ENCODE measurements around the gene COL9A1. TPM values are rescaled to one million over a fixed set of nuclear protein-coding genes. Genes with fewer than 3 reads are reported as not detected.

Gene COL9A1
- total RNA-seq, 1 experiment from 2014 or later, result not detected

- H3K9ac ChIP-seq (ENCODE audit: low read length), result no peak overlapping the region
- ChIA-PET RAD21 (ENCODE audit: low non-redundant PET in 1 of 2, low total read pairs in 2 of 2, uncharacterized antibody in 2 of 2, unreplicated experiment in 2 of 2) (no interaction called here), POLR2A (no interaction called here), CTCF (interaction anchor here (2.8 kb wide), 1 partner anchor 11 kb away, joined by 19 read pairs; no protein-coding TSS in a partner anchor)
- no peak overlapping the region for H3K27ac ChIP-seq (ENCODE audit: low read depth, low read length)
- intact Hi-C loops (cut with micrococcal nuclease), result no loop called here
- no TSS peak for BruUV-seq (replicated peaks)
- H3K4me1 ChIP-seq (ENCODE audit: control insufficient read depth in 1 of 2, insufficient read depth in 2 of 2, low read length in 2 of 2), result no peaks in the 10 kb centered on the region
- H3K9me3 ChIP-seq (ENCODE audit: control insufficient read depth in 1 of 2, insufficient read depth in 1 of 2, low read depth in 1 of 2, low read length in 2 of 2), result no peaks in the 10 kb centered on the region
- no peak overlapping the region for H3K4me2 ChIP-seq (ENCODE audit: low read length)
- no peak for DNase-seq (ENCODE audit: low read depth, low spot score)
- H2AFZ ChIP-seq (ENCODE audit: low read depth, low read length, poor library complexity, severe bottlenecking), result no peak overlapping the region
- peak; percentile 59; the same call in 1 of the 2 replicates for ATAC-seq
- H3K36me3 ChIP-seq (ENCODE audit: control insufficient read depth in 1 of 2, insufficient read depth in 2 of 2, low read length in 2 of 2), result no peaks in the 10 kb centered on the region
- no peak overlapping the region for H3K4me3 ChIP-seq (replicated peaks in 1 of 2; ENCODE audit: low read depth in 1 of 2, low read length in 2 of 2)
- H3K79me2 ChIP-seq (ENCODE audit: insufficient read depth, low read length), result no peaks in the 10 kb centered on the region
- H3K9me2 ChIP-seq (ENCODE audit: insufficient read depth), result no peaks in the 10 kb centered on the region
- peaks cover 71% of the 10 kb centered on the region for H3K27me3 ChIP-seq (ENCODE audit: insufficient read depth, low read length)
- H4K20me1 ChIP-seq (ENCODE audit: insufficient read depth), result no peaks in the 10 kb centered on the region
- TF ChIP-seq CTCF (IDR thresholded peaks at IDR 0.05 in 2 of 3, conservative IDR thresholded peaks at IDR 0.05 in 1 of 3; ENCODE audit: borderline replicate concordance in 1 of 3, insufficient read depth in 1 of 3, low read depth in 2 of 3, low read length in 2 of 3) (peak; percentile 6 to 40 (median 21); a peak in 3 of 6 replicates), SRF (IDR thresholded peaks at IDR 0.05; ENCODE audit: low read depth) (no peak)
Measured at GRCh38 chr6:70210462-70210861, 92.4 kb downstream of the COL9A1 start.

GRCh38 chr6:70208235-70208790, 94.6 kb downstream of the COL9A1 start:
- ATAC-seq, result no peak
- POLR2A ChIA-PET, result no interaction called here
- RAD21 ChIA-PET (ENCODE audit: low non-redundant PET in 1 of 2, low total read pairs in 2 of 2, uncharacterized antibody in 2 of 2, unreplicated experiment in 2 of 2), result no interaction called here
- TF ChIP-seq TCF7L2 (IDR thresholded peaks at IDR 0.05; ENCODE audit: borderline replicate concordance, extremely low read depth, insufficient read depth, insufficient read length) (no peak), ZBTB33 (IDR thresholded peaks at IDR 0.05; ENCODE audit: extremely low read depth, insufficient replicate concordance, low read length) (no peak), EZH2phosphoT487 (IDR thresholded peaks at IDR 0.05; ENCODE audit: borderline replicate concordance) (no peak), YY1 (IDR thresholded peaks at IDR 0.05; ENCODE audit: extremely low read depth, insufficient replicate concordance, low read depth, low read length) (no peak), SIN3A (IDR thresholded peaks at IDR 0.05; ENCODE audit: low read depth) (no peak), RAD21 (IDR thresholded peaks at IDR 0.05; ENCODE audit: low read depth) (no peak), EGR1 (IDR thresholded peaks at IDR 0.05; ENCODE audit: low read depth) (no peak), CTCF (IDR thresholded peaks at IDR 0.05 in 2 of 3, conservative IDR thresholded peaks at IDR 0.05 in 1 of 3; ENCODE audit: borderline replicate concordance in 1 of 3, insufficient read depth in 1 of 3, low read depth in 2 of 3, low read length in 2 of 3) (no peak), ELF1 (IDR thresholded peaks at IDR 0.05; ENCODE audit: borderline replicate concordance, low read depth) (no peak)

More at GRCh38 chr6:70208235-70208790, 94.6 kb downstream of the COL9A1 start:
- Histone ChIP-seq H3K27me3 (ENCODE audit: insufficient read depth, low read length) (peaks cover 64% of the 10 kb centered on the region), H3K79me2 (ENCODE audit: insufficient read depth, low read length) (no peaks in the 10 kb centered on the region), H3K9me3 (ENCODE audit: control insufficient read depth in 1 of 2, insufficient read depth in 1 of 2, low read depth in 1 of 2, low read length in 2 of 2) (no peaks in the 10 kb centered on the region), H2AFZ (ENCODE audit: low read depth, low read length, poor library complexity, severe bottlenecking) (no peak overlapping the region), H3K4me2 (ENCODE audit: low read length) (no peak overlapping the region), H3K9me2 (ENCODE audit: insufficient read depth) (no peaks in the 10 kb centered on the region), H3K27ac (ENCODE audit: low read depth, low read length) (no peak overlapping the region), H4K20me1 (ENCODE audit: insufficient read depth) (no peaks in the 10 kb centered on the region), H3K9ac (ENCODE audit: low read length) (no peak overlapping the region), H3K36me3 (ENCODE audit: control insufficient read depth in 1 of 2, insufficient read depth in 2 of 2, low read length in 2 of 2) (no peaks in the 10 kb centered on the region), H3K4me1 (ENCODE audit: control insufficient read depth in 1 of 2, insufficient read depth in 2 of 2, low read length in 2 of 2) (no peaks in the 10 kb centered on the region), H3K4me3 (replicated peaks in 1 of 2; ENCODE audit: low read depth in 1 of 2, low read length in 2 of 2) (no peak overlapping the region)
- intact Hi-C loops (cut with micrococcal nuclease), result no loop called here
- CTCF ChIA-PET, result interaction anchor here (1.2 kb wide), 2 partner anchors 13 to 312 kb away, joined by 3 to 5 read pairs; no protein-coding TSS in a partner anchor
- BruUV-seq (replicated peaks), result no TSS peak
- DNase-seq (ENCODE audit: low read depth, low spot score), result no peak

All from HCT116 (cell line).